Gastrocnemius medialis (tissue), 4 donors: ENCODE data around the gene KEL. TPM values are rescaled to one million over a fixed set of nuclear protein-coding genes. Genes with fewer than 3 reads are reported as not detected.
"Not testable (repeated sequence)": the region's sequence is repeated elsewhere in the genome, so short reads cannot be mapped to it uniquely, and the experiment has no call there.

ENCODE experiments used
- ATAC-seq, 2 donors: fragments of 150-250 bp; one replicate each; pipeline ENCODE4 v1.9.1; 2016
- DNase-seq, 2 donors: peaks; one replicate each; pipeline ENCODE4 v3.0.0-alpha.2; 2019
- H3K27ac ChIP-seq, 4 donors: fragments of 200-600 bp; sonication (generic); 1 replicate in 1 of 4; 2 replicates in 3 of 4; pipeline ENCODE4 v1.5.1; 2016 to 2018; ENCODE audit warnings: mild to moderate bottlenecking in 2 of 4, moderate library complexity in 1 of 4
- H3K27me3 ChIP-seq, 3 donors: fragments of 200-600 bp; sonication (generic) in 2 of 3; 1 replicate in 1 of 3; 2 replicates in 2 of 3; pipeline versions ENCODE4 v1.5.1 to v1.6.0; 2016 to 2019; ENCODE audit warnings: mild to moderate bottlenecking in 1 of 3, moderate library complexity in 1 of 3
- H3K36me3 ChIP-seq, 2 donors: fragments of 200-600 bp; sonication (generic) in 1 of 2; one replicate each; pipeline ENCODE4 v1.5.1; 2017 to 2018
- H3K4me1 ChIP-seq, 2 donors: fragments of 200-600 bp; sonication (generic) in 1 of 2; one replicate each; pipeline ENCODE4 v1.5.1; 2016 to 2017; ENCODE audit warnings: mild to moderate bottlenecking in 2 of 2
- H3K4me3 ChIP-seq, 4 donors: fragments of 200-600 bp; sonication (generic) in 3 of 4; 1 replicate in 1 of 4; 2 replicates in 3 of 4; pipeline ENCODE4 v1.5.1; 2016 to 2019; ENCODE audit warnings: mild to moderate bottlenecking in 2 of 4
- H3K9me3 ChIP-seq, 3 donors: fragments of 200-600 bp; sonication (generic) in 2 of 3; 1 replicate in 1 of 3; 2 replicates in 2 of 3; pipeline ENCODE4 v1.5.1; 2016 to 2019
- CTCF ChIP-seq, 5 experiments: fragments of 450-650 bp in 3 of 5; fragments of 200-600 bp in 2 of 5; sonication (generic) in 2 of 5; IDR thresholded peaks in 4 of 5; conservative IDR thresholded peaks in 1 of 5; 1 replicate in 4 of 5; 2 replicates in 1 of 5; pipeline ENCODE4 v1.5.1; 2016 to 2019; ENCODE audit warnings: antibody characterized with exemption in 5 of 5, mild to moderate bottlenecking in 3 of 5, moderate library complexity in 3 of 5
- POLR2A ChIP-seq, 2 donors: fragments of 450-650 bp; IDR thresholded peaks; one replicate each; pipeline ENCODE4 v1.6.1; 2017; ENCODE audit warnings: antibody characterized with exemption in 2 of 2, mild to moderate bottlenecking in 2 of 2, moderate library complexity in 2 of 2
- in situ Hi-C, 4 donors: fragments of 200-750 bp; cut with MboI; loops; one replicate each; pipeline versions ENCODE4 v1.15.0 to v1.8.0; 2017; ENCODE audit warnings: low sequenced_read_pairs in 4 of 4
- intact Hi-C: fragments of 100-400 bp; cut with DNase I; formaldehyde crosslinking; loops from one replicate; pipeline ENCODE4 v1.15.1; 2023; ENCODE audit warnings: low total_unique reads
- total RNA-seq, 4 donors: library from RNA; depleted of rRNA; stranded (reverse); fragments of >200 nt; gene quantifications; one replicate each; pipeline versions ENCODE4 v1.1.0 to v1.2.3, GENCODE V29; 2016

The KEL gene
- total RNA-seq, 4 donors from 2014 or later: not detected

GRCh38 chr7:142983825-142984224 is 21.7 kb upstream of the KEL start:
- Histone ChIP-seq H3K27ac (no peak overlapping the region), H3K4me1 (no peaks in the 10 kb centered on the region), H3K36me3 (no peaks in the 10 kb centered on the region), H3K9me3 (no peaks in the 10 kb centered on the region), H3K27me3 (no peaks in the 10 kb centered on the region), H3K4me3 (no peak overlapping the region)
- DNase-seq (no peak), ATAC-seq (no peak)
- no peak for TF ChIP-seq POLR2A (IDR thresholded peaks at IDR 0.05)
- TF ChIP-seq CTCF (IDR thresholded peaks at IDR 0.05 in 4 of 5, conservative IDR thresholded peaks at IDR 0.05 in 1 of 5): no peak
- intact Hi-C loops (no loop called here), in situ Hi-C loops (no loop called here)

GRCh38 chr7:142978402-142978801 is 16.2 kb upstream of the KEL start:
- H3K9me3 ChIP-seq, H3K27ac ChIP-seq, H3K27me3 ChIP-seq, ATAC-seq, H3K36me3 ChIP-seq, H3K4me3 ChIP-seq, intact Hi-C loops, in situ Hi-C loops, DNase-seq, H3K4me1 ChIP-seq: not testable (repeated sequence)

- Histone ChIP-seq H3K4me1 (no peaks in the 10 kb centered on the region), H3K36me3 (no peaks in the 10 kb centered on the region), H3K27ac (no peak overlapping the region), H3K27me3 (no peaks in the 10 kb centered on the region), H3K4me3 (no peak overlapping the region), H3K9me3 (peaks cover 0 to 3% (median 0%) of the 10 kb centered on the region in 3 donors)
- intact Hi-C loops (no loop called here), in situ Hi-C loops (no loop called here)
- TF ChIP-seq CTCF (IDR thresholded peaks at IDR 0.05 in 4 of 5, conservative IDR thresholded peaks at IDR 0.05 in 1 of 5) (no peak), POLR2A (IDR thresholded peaks at IDR 0.05) (no peak)
- ATAC-seq: no peak
- DNase-seq: no peak
These were observed 12.5 kb upstream of the KEL start for GRCh38 chr7:142974626-142975025.

GRCh38 chr7:142969183-142969582 is 7.0 kb upstream of the KEL start:
- H3K27ac ChIP-seq: no peak overlapping the region
- H3K4me1 ChIP-seq: no peaks in the 10 kb centered on the region
- in situ Hi-C loops (no loop called here), intact Hi-C loops (no loop called here)
- no peak for DNase-seq
- TF ChIP-seq CTCF (IDR thresholded peaks at IDR 0.05 in 4 of 5, conservative IDR thresholded peaks at IDR 0.05 in 1 of 5) (no peak), POLR2A (IDR thresholded peaks at IDR 0.05) (no peak)
- ATAC-seq: no peak
- H3K27me3 ChIP-seq: no peaks in the 10 kb centered on the region
- H3K9me3 ChIP-seq: no peaks in the 10 kb centered on the region
- H3K4me3 ChIP-seq: no peak overlapping the region
- no peaks in the 10 kb centered on the region for H3K36me3 ChIP-seq

- Histone ChIP-seq H3K27me3 (no peaks in the 10 kb centered on the region), H3K9me3 (no peaks in the 10 kb centered on the region), H3K27ac (no peak overlapping the region), H3K4me1 (no peaks in the 10 kb centered on the region), H3K4me3 (no peak overlapping the region), H3K36me3 (no peaks in the 10 kb centered on the region)
- TF ChIP-seq POLR2A (IDR thresholded peaks at IDR 0.05) (no peak), CTCF (IDR thresholded peaks at IDR 0.05 in 4 of 5, conservative IDR thresholded peaks at IDR 0.05 in 1 of 5) (no peak)
- in situ Hi-C loops (no loop called here), intact Hi-C loops (no loop called here)
- no peak for ATAC-seq
- DNase-seq: no peak
These were observed 6.1 kb upstream of the KEL start for GRCh38 chr7:142968229-142968628.
